Measurements from ENCODE around the gene CHST9. TPM values are rescaled to one million over a fixed set of nuclear protein-coding genes. Genes with fewer than 3 reads are reported as not detected.

CHST9 gene
- total RNA-seq, 1 donor from 2014 or later, result 2.1 TPM

DNA sequence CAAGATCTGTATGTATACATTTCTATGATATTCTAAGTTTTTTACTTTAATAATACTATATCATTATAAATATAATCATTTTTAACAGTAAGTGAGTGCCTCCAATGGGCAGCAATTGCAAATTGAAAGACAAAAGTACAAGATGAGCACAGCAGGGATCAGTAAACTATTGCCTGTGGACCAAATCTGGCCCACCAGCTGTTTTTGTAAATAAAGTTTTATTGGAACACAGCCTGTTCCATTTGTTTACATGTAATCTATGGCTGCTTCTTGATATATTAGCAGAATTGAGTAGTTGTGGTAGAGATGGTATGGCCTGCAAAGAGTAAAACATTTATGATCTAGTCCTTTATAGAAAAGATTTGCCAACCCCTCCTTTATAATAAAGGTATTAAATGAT is 43.2 kb downstream of the CHST9 start:
- H3K4me3 ChIP-seq (ENCODE audit: low read depth, low read length), result no peak overlapping the region
- no peak for DNase-seq (ENCODE audit: low read depth)
- TF ChIP-seq, protein P1, sequence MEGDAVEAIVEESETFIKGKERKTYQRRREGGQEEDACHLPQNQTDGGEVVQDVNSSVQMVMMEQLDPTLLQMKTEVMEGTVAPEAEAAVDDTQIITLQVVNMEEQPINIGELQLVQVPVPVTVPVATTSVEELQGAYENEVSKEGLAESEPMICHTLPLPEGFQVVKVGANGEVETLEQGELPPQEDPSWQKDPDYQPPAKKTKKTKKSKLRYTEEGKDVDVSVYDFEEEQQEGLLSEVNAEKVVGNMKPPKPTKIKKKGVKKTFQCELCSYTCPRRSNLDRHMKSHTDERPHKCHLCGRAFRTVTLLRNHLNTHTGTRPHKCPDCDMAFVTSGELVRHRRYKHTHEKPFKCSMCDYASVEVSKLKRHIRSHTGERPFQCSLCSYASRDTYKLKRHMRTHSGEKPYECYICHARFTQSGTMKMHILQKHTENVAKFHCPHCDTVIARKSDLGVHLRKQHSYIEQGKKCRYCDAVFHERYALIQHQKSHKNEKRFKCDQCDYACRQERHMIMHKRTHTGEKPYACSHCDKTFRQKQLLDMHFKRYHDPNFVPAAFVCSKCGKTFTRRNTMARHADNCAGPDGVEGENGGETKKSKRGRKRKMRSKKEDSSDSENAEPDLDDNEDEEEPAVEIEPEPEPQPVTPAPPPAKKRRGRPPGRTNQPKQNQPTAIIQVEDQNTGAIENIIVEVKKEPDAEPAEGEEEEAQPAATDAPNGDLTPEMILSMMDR (conservative IDR thresholded peaks at IDR 0.05; ENCODE audit: low read depth, low read length), result no peak

DNA sequence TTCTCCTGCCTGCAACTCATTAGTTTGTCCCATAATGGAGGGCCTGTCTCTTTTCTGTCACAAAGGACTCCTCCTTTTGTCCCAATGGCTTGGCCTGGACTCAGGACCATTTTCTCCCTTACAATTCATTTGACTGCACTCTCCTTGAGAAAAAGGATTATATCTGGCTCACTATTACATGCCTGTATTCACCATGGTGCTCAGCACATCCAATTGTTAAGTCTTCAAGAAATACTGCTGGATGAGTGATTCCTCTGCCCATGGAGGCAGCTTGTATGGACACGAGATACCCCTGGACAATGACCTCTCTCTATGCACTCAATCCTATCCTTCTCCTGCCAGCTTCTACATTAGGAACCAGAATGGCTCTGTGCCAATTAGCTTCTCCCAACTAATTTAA is 47.0 kb downstream of the CHST9 start:
- H3K4me3 ChIP-seq (ENCODE audit: low read depth, low read length), result no peak overlapping the region
- no peak for DNase-seq (ENCODE audit: low read depth)
- TF ChIP-seq, protein P1 (conservative IDR thresholded peaks at IDR 0.05; ENCODE audit: low read depth, low read length), result no peak

DNA sequence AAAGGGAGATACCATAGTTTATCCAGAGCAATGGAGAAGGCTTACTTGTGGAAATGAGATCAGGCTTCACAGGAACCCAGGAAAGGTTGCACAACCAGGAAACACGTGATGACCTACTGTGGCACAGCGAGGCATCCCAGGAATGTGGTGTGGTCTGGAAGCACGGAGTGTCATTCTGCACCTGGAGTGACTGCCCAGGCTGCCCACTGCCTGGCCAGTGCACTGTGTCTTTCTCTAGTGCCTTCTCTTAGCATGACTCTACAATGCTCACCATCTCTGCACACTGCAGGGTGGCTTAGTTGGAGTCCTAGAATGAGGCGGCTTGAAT is 48.9 kb downstream of the CHST9 start:
- peak; percentile 98 for DNase-seq (ENCODE audit: low read depth)
- TF ChIP-seq, protein P1 (conservative IDR thresholded peaks at IDR 0.05; ENCODE audit: low read depth, low read length), result no peak

DNA sequence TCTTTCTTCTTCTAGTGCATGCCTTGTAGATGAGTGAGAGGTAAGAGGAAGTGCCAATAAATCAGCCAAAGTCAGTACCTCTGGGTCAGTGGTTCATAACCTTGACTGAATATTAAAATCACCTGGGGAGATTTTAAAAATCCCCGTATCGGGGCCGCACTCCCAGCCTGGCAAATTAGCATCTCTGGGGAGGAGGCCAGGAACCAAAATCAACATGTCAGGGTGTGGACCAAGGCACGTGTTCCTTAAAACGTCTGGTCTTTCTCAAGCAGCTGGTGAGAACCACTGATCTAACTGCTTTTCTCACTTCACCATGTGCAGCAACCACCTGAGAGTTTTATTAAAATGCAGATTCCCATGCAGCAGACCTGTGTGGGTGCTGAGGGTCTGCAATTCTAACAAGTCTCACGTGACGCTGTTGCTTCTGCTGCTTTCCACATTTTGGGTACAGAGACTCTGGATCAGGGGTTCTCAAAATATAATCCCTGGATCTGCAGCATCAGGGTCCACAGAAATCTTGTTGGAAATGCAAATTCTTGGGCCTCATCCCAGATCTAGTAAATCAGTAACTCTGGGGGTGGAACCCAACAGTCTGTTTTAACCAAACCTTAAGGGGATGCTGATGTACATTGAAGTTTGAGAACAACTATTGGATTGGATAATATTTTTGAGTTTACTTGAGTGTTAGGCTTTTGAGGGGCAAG is 49.5 kb downstream of the CHST9 start:
- no peak for DNase-seq (ENCODE audit: low read depth)
- no peak overlapping the region for H3K4me3 ChIP-seq (ENCODE audit: low read depth, low read length)
- TF ChIP-seq, protein P1 (conservative IDR thresholded peaks at IDR 0.05; ENCODE audit: low read depth, low read length), result no peak

More for the DNA sequence above, 48.9 kb downstream of the CHST9 start:
- H3K4me3 ChIP-seq (ENCODE audit: low read depth, low read length), result no peak overlapping the region

DNA sequence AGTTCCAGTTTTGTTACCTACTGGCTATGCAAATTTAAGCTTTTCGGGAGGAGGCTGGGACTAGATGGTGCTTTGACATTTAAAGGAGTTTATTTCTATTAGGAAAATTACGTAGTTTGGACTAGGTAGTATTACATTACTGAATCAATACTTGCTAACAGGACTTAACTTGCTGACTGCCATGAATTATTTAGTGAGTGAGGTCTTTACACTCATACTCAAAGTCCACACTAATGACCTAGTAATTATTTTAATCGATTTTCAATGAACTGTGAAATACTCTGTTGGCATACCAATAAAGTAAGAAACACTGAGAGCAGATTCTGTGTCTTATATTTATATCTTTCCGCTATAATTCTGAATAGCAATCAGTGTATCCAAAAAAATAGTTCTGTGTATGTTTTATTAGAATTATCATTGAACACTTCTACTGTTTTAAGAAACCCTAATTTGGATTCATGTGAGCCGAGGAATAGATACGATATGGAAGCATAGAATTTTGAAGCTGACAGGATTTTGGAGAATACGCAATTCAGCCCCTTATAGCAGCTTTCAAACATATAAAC is 55.0 kb downstream of the CHST9 start:
- H3K4me3 ChIP-seq (ENCODE audit: low read depth, low read length), result no peak overlapping the region
- TF ChIP-seq, protein P1 (conservative IDR thresholded peaks at IDR 0.05; ENCODE audit: low read depth, low read length), result no peak
- no peak for DNase-seq (ENCODE audit: low read depth)

DNA sequence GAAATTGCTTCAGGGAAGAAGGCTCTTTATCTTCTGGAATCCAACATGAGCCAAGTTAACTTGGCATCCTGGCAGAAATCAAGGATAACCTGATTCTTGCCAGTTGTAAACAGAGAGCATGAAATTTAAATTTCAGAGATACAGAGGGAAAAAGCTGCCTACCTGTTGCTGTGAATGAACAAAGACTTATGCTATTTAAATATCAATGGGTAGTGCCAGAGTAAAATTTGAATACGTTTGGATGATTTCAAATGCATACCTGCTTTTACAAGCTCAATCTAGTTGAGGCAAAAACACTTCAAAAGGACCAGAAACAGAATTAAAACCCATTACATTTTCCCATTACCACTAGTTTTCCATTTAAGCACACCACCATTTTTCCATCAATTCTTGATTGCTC is 60.9 kb downstream of the CHST9 start:
- no peak for DNase-seq (ENCODE audit: low read depth)

More for the DNA sequence above, 60.9 kb downstream of the CHST9 start:
- TF ChIP-seq, protein P1 (conservative IDR thresholded peaks at IDR 0.05; ENCODE audit: low read depth, low read length), result no peak
- H3K4me3 ChIP-seq (ENCODE audit: low read depth, low read length), result no peak overlapping the region

Data from epithelial cell of proximal tubule (primary cell).